ENCODE results near the gene SUGP2.

DNA sequence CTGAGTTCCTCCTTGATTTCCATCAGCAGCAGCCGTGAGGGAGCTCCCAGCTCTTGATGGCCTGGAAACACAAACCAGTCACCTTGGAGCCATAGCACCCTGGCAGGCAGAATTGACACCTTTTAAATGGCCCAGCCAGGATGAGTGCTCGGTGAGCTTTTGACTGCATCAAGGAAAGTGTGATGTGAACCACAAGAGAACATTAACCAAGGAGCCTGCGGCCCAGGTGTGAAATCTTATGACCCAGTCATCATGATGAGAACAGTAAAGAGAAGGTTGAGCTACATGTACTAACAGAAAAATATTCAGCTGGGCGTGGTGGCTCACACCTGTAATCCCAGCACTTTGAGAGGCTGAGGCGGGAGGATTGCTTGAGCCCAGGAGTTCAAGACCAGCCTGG lies 22.8 kb downstream of the SUGP2 start:
- TF ChIP-seq POLR2AphosphoS5 (IDR thresholded peaks at IDR 0.05; ENCODE audit: low read depth) = no peak
- TF ChIP-seq, protein P1, sequence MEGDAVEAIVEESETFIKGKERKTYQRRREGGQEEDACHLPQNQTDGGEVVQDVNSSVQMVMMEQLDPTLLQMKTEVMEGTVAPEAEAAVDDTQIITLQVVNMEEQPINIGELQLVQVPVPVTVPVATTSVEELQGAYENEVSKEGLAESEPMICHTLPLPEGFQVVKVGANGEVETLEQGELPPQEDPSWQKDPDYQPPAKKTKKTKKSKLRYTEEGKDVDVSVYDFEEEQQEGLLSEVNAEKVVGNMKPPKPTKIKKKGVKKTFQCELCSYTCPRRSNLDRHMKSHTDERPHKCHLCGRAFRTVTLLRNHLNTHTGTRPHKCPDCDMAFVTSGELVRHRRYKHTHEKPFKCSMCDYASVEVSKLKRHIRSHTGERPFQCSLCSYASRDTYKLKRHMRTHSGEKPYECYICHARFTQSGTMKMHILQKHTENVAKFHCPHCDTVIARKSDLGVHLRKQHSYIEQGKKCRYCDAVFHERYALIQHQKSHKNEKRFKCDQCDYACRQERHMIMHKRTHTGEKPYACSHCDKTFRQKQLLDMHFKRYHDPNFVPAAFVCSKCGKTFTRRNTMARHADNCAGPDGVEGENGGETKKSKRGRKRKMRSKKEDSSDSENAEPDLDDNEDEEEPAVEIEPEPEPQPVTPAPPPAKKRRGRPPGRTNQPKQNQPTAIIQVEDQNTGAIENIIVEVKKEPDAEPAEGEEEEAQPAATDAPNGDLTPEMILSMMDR (conservative IDR thresholded peaks at IDR 0.05; ENCODE audit: low read depth in 2 of 2) = no peak
- no peak for TF ChIP-seq JUNB (IDR thresholded peaks at IDR 0.05; ENCODE audit: unreplicated experiment)
- no peak for TF ChIP-seq EZH2 (IDR thresholded peaks at IDR 0.05; ENCODE audit: low read depth, unreplicated experiment)
- no peak for TF ChIP-seq EZH2phosphoT487 (IDR thresholded peaks at IDR 0.05; ENCODE audit: unreplicated experiment)
- TF ChIP-seq NANOG (IDR thresholded peaks at IDR 0.05; ENCODE audit: borderline replicate concordance) = no peak
- TF ChIP-seq STAT1 (IDR thresholded peaks at IDR 0.05; ENCODE audit: unreplicated experiment) = no peak
- no peak for TF ChIP-seq CREB1 (CRISPR knock-in tag; IDR thresholded peaks at IDR 0.05; ENCODE audit: low read depth)
- TF ChIP-seq, protein P2, sequence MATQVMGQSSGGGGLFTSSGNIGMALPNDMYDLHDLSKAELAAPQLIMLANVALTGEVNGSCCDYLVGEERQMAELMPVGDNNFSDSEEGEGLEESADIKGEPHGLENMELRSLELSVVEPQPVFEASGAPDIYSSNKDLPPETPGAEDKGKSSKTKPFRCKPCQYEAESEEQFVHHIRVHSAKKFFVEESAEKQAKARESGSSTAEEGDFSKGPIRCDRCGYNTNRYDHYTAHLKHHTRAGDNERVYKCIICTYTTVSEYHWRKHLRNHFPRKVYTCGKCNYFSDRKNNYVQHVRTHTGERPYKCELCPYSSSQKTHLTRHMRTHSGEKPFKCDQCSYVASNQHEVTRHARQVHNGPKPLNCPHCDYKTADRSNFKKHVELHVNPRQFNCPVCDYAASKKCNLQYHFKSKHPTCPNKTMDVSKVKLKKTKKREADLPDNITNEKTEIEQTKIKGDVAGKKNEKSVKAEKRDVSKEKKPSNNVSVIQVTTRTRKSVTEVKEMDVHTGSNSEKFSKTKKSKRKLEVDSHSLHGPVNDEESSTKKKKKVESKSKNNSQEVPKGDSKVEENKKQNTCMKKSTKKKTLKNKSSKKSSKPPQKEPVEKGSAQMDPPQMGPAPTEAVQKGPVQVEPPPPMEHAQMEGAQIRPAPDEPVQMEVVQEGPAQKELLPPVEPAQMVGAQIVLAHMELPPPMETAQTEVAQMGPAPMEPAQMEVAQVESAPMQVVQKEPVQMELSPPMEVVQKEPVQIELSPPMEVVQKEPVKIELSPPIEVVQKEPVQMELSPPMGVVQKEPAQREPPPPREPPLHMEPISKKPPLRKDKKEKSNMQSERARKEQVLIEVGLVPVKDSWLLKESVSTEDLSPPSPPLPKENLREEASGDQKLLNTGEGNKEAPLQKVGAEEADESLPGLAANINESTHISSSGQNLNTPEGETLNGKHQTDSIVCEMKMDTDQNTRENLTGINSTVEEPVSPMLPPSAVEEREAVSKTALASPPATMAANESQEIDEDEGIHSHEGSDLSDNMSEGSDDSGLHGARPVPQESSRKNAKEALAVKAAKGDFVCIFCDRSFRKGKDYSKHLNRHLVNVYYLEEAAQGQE (IDR thresholded peaks at IDR 0.05; ENCODE audit: unreplicated experiment) = no peak
- TF ChIP-seq ZNF331 (CRISPR knock-in tag; IDR thresholded peaks at IDR 0.05; ENCODE audit: low read depth) = no peak
- TF ChIP-seq, protein P3, sequence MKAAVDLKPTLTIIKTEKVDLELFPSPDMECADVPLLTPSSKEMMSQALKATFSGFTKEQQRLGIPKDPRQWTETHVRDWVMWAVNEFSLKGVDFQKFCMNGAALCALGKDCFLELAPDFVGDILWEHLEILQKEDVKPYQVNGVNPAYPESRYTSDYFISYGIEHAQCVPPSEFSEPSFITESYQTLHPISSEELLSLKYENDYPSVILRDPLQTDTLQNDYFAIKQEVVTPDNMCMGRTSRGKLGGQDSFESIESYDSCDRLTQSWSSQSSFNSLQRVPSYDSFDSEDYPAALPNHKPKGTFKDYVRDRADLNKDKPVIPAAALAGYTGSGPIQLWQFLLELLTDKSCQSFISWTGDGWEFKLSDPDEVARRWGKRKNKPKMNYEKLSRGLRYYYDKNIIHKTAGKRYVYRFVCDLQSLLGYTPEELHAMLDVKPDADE (IDR thresholded peaks at IDR 0.05) = no peak
- TF ChIP-seq ZNF114 (CRISPR knock-in tag; IDR thresholded peaks at IDR 0.05) = no peak

Measured in GM23338 (cell line).